Measurements from ENCODE around the gene MED14.

The MED14 gene

DNA sequence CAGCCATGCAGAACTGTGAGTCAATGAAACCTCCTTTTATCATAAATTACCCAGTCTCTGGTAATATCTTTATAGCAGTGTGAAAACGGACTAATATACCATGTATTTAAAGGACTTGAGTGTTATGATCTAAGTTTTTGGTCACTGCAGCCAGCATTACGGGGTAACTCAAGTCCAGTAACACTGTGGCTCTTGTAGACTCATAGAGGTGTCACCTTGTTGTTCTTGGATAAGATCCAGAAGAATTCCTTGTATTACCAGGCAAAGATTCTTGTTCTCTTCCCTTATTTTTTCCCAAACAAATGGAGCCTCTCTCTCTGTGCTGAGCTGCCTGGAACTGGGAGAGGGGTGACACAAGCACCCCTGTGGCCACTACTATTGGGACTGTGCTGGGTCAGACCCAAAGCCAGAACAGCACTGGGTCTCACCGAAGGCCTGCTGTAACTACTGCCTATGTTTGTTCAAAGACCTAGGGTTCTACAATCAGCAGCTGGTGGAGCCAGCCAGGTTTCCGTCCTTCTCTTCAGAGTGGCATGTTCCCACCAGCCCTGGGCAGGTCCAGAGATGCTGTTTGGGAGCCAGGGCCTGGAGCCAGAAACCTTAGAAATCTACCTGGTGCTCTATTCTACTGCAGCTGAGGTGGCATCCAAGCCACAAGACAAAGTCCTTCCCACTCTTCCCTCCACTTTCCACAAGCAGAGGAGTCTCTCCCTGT lies 43.7 kb upstream of the MED14 start:
- TF ChIP-seq CTCF (IDR thresholded peaks at IDR 0.05) = no peak
- H3K9ac ChIP-seq = no peak overlapping the region
- no peaks in the 10 kb centered on the region for H3K9me3 ChIP-seq (ENCODE audit: control insufficient read depth, low read length)
- H3K27me3 ChIP-seq (ENCODE audit: control insufficient read depth, insufficient read depth, low read length) = no peaks in the 10 kb centered on the region
- H3K4me1 ChIP-seq = peaks cover 4% of the 10 kb centered on the region
- no peaks in the 10 kb centered on the region for H3K79me2 ChIP-seq
- H3K4me2 ChIP-seq (ENCODE audit: low read length) = no peak overlapping the region
- H3K27ac ChIP-seq = no peak overlapping the region
- no peaks in the 10 kb centered on the region for H3K36me3 ChIP-seq (ENCODE audit: control insufficient read depth, insufficient read depth, low read length)
- no peak overlapping the region for H3K4me3 ChIP-seq (ENCODE audit: low read depth, low read length)
- H2AFZ ChIP-seq = no peak overlapping the region

DNA sequence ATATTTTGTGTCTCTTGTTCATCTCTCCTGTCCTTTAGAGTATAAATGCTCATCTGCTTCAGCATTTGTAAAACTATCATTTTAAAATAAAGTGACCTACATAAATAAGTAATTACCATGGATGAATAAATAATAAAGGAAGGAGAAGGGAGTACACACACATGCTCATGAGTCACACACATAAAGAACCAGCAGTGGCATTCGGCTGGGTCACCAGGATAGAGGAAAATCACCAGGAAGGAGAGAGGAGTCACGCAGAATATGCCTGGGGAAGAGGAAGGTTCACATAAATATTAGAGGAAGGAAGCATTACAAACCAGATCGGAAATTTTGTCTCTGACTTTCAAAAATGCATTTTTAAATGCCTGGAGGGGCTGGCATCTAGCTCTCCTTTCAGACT lies 38.5 kb upstream of the MED14 start:
- Histone ChIP-seq H3K9ac (no peak overlapping the region), H3K9me3 (ENCODE audit: control insufficient read depth, low read length) (no peaks in the 10 kb centered on the region), H3K27ac (no peak overlapping the region), H3K4me1 (no peaks in the 10 kb centered on the region), H3K27me3 (ENCODE audit: control insufficient read depth, insufficient read depth, low read length) (no peaks in the 10 kb centered on the region), H3K4me3 (ENCODE audit: low read depth, low read length) (no peak overlapping the region), H2AFZ (no peak overlapping the region), H3K79me2 (no peaks in the 10 kb centered on the region), H3K36me3 (ENCODE audit: control insufficient read depth, insufficient read depth, low read length) (no peaks in the 10 kb centered on the region), H3K4me2 (ENCODE audit: low read length) (no peak overlapping the region)
- no peak for TF ChIP-seq CTCF (IDR thresholded peaks at IDR 0.05)

DNA sequence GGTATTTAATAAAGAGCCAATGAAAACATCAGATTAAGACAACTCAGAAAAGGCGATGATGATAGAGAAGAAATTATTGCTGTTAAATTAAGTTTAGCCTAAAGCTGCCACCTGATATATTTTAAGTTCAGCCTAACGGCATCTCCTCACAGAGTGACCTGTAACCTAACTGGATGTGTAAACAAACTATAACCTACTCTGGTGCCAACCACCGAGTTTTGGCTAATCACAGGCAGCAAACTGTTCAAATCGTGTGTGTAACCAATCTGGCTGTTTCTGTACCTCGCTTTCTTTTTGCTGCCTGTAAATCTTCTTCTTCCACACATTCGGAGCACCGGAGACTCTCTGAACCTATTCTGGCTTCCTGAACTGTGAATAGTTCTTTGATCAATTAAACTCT lies 37.8 kb upstream of the MED14 start:
- Histone ChIP-seq H3K9me3 (ENCODE audit: control insufficient read depth, low read length) (no peaks in the 10 kb centered on the region), H3K4me3 (ENCODE audit: low read depth, low read length) (no peak overlapping the region), H3K4me2 (ENCODE audit: low read length) (no peak overlapping the region), H3K4me1 (no peaks in the 10 kb centered on the region), H3K27me3 (ENCODE audit: control insufficient read depth, insufficient read depth, low read length) (no peaks in the 10 kb centered on the region), H3K27ac (no peak overlapping the region), H3K79me2 (no peaks in the 10 kb centered on the region), H3K9ac (no peak overlapping the region), H3K36me3 (ENCODE audit: control insufficient read depth, insufficient read depth, low read length) (no peaks in the 10 kb centered on the region), H2AFZ (no peak overlapping the region)
- TF ChIP-seq CTCF (IDR thresholded peaks at IDR 0.05) = no peak

GRCh38 chrX:40772290-40772689 lies 36.9 kb upstream of the MED14 start:
- no peaks in the 10 kb centered on the region for H3K79me2 ChIP-seq
- H3K36me3 ChIP-seq (ENCODE audit: control insufficient read depth, insufficient read depth, low read length) = no peaks in the 10 kb centered on the region
- no peak overlapping the region for H3K4me2 ChIP-seq (ENCODE audit: low read length)
- H2AFZ ChIP-seq = no peak overlapping the region
- no peak overlapping the region for H3K27ac ChIP-seq
- TF ChIP-seq CTCF (IDR thresholded peaks at IDR 0.05) = no peak
- H3K9me3 ChIP-seq (ENCODE audit: control insufficient read depth, low read length) = no peaks in the 10 kb centered on the region
- H3K4me1 ChIP-seq = no peaks in the 10 kb centered on the region
- no peak overlapping the region for H3K9ac ChIP-seq
- H3K4me3 ChIP-seq (ENCODE audit: low read depth, low read length) = no peak overlapping the region
- no peaks in the 10 kb centered on the region for H3K27me3 ChIP-seq (ENCODE audit: control insufficient read depth, insufficient read depth, low read length)

- no peak overlapping the region for H3K27ac ChIP-seq
- no peak overlapping the region for H2AFZ ChIP-seq
- H3K4me1 ChIP-seq = no peaks in the 10 kb centered on the region
- H3K9ac ChIP-seq = no peak overlapping the region
- no peak overlapping the region for H3K4me2 ChIP-seq (ENCODE audit: low read length)
- H3K4me3 ChIP-seq (ENCODE audit: low read depth, low read length) = no peak overlapping the region
- no peaks in the 10 kb centered on the region for H3K9me3 ChIP-seq (ENCODE audit: control insufficient read depth, low read length)
- TF ChIP-seq CTCF (IDR thresholded peaks at IDR 0.05) = no peak
- H3K79me2 ChIP-seq = no peaks in the 10 kb centered on the region
- no peaks in the 10 kb centered on the region for H3K36me3 ChIP-seq (ENCODE audit: control insufficient read depth, insufficient read depth, low read length)
- H3K27me3 ChIP-seq (ENCODE audit: control insufficient read depth, insufficient read depth, low read length) = no peaks in the 10 kb centered on the region
These were observed 26.4 kb upstream of the MED14 start for GRCh38 chrX:40761762-40762161.

All from parathyroid adenoma (tissue), 2 donors.